ENCODE measurements around the gene PSG11.
"Not testable (repeated sequence)": the region's sequence is repeated elsewhere in the genome, so short reads cannot be mapped to it uniquely, and the experiment has no call there.

PSG11 gene

DNA sequence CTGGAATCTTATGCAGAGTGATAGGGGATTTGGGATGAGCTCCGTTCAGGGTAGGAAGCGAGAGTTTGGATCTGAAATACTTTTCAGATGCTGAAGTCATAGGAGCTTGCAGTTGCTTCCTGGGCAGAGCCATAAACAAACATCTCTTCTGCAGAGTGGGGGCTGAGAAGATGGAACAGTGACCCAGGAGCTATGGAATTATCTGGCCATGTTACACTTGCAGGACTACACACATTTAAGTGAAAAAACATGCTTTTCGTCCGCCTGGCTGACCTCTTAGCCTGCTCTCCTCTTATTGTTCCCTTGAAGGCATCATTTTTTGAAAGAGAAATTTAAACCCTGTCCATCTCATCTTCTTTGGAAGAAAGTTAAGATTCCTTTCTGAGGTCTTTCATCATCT is 40.7 kb downstream of the PSG11 start:
- no peak for DNase-seq

DNA sequence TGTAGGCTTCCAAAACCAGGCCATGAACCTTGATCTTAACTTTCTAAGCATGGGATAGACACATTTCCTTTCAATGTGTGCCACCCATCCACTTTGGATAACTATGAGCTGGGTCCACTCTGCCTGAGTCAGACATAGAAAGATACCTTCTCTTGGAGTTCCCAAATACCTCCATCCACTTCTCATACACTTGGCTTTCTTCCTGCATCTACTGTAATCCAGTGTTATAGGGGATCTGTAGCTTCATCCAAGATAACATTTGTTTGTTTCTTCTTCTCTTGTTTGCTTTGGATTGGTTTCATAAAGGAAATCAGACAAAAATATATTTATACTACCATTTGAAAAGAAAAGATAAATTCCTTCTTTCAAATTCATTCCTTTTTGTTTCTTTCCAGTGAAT is 44.2 kb downstream of the PSG11 start:
- not testable (repeated sequence) for DNase-seq

DNA sequence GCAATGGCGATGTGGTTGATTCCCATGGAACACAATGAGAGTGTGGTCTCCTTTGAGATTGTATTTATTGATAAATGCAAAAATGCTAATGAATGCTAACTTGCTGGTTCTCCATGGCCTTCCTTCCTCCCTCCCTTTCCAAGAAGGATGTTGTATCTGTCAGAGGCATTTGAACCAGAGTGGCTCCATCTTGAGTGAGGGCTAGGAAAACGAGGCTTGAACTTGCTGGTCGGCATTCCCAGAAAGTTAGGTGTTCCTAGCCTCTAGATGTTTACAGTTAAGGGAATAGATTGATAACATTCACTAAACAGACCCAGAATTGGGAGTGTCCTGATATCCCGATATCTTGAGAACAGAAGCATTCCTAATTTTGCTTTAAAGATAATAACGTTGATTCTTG is 54.8 kb downstream of the PSG11 start:
- DNase-seq: not testable (repeated sequence)

DNA sequence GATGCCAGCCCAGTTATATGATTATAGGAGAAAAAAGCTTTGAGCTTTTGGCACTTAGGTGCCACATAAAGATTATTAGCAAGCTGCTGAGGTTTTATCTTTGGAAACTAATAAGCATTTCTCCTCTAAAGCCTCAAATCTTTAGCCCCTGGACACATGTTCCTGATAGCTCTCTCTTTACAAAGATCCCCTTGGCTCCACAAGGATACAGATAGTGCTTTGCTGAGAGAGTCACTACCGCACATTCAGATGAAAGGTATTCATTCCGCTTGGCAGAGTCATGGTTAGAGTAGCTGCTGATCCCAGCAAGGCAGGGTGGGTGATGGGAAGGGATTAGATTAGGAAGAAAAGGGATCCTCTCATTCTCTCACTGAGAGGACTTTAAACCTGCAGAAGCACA is 61.1 kb downstream of the PSG11 start:
- DNase-seq: no peak

DNA sequence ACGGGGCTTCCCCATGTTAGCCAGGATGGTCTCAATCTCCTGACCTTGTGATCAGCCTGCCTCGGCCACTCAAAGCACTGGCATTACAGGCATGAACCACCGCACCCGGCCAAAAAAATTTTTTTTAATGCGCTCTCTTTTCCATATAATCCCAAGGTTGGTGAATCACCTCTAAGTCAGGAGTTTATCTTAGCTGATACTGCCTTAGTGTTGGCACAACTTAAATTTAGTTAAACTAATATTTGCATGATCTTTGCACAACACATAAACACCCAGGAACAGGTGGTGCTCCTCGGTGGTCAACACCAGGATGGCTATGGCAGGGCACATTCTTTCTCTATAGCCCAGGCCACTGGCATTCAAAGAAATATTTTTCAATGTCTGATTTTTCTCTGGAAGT is 65.2 kb downstream of the PSG11 start:
- DNase-seq: no peak
